Upper lobe of left lung (tissue), 6 donors: ENCODE results near the gene FEZ2. TPM values are rescaled to one million over a fixed set of nuclear protein-coding genes. Genes with fewer than 3 reads are reported as not detected.

Source experiments
- ATAC-seq, 2 donors: fragments of 200-7000 bp; cut with Tn5 transposase; one replicate each; pipeline ENCODE4 v1.9.1; 2022; ENCODE audit warnings: mild to moderate bottlenecking in 2 of 2, moderate library complexity in 2 of 2; ENCODE audit not compliant: low FRiP score in 2 of 2
- DNase-seq, 2 donors: peaks; one replicate each; pipeline ENCODE4 v3.0.0-alpha.2; 2019 to 2020
- H3K27ac ChIP-seq, 4 donors: fragments of 200-600 bp; sonication (generic); one replicate each; pipeline ENCODE4 v1.5.1; 2016 to 2019
- H3K27me3 ChIP-seq, 4 donors: fragments of 200-600 bp; sonication (generic); one replicate each; pipeline ENCODE4 v1.5.1; 2017 to 2019
- H3K36me3 ChIP-seq, 4 donors: fragments of 200-600 bp; sonication (generic); one replicate each; pipeline ENCODE4 v1.5.1; 2016 to 2019
- H3K4me1 ChIP-seq, 4 donors: fragments of 200-600 bp; sonication (generic); one replicate each; pipeline ENCODE4 v1.5.1; 2018 to 2019
- H3K4me3 ChIP-seq, 4 donors: fragments of 200-600 bp; sonication (generic); one replicate each; pipeline ENCODE4 v1.5.1; 2017 to 2019; ENCODE audit warnings: mild to moderate bottlenecking in 2 of 4, moderate library complexity in 1 of 4
- H3K9me3 ChIP-seq, 4 donors: fragments of 200-600 bp; sonication (generic); one replicate each; pipeline ENCODE4 v1.5.1; 2018 to 2019
- EP300 ChIP-seq, 4 donors: sonication (generic); formaldehyde crosslinking; IDR thresholded peaks; one replicate each; pipeline ENCODE4 v1.5.1; 2017; ENCODE audit warnings: antibody characterized with exemption in 4 of 4, control low read depth in 2 of 4
- POLR2A ChIP-seq, 4 donors: fragments of 450-650 bp; IDR thresholded peaks; one replicate each; pipeline ENCODE4 v1.5.1; 2016 to 2017; ENCODE audit warnings: antibody characterized with exemption in 4 of 4, mild to moderate bottlenecking in 2 of 4
- POLR2AphosphoS5 ChIP-seq, 2 donors: sonication (generic); formaldehyde crosslinking; IDR thresholded peaks; one replicate each; pipeline ENCODE4 v1.5.1; 2017; ENCODE audit warnings: antibody characterized with exemption in 2 of 2
- WGBS, 2 donors: methylation state at CpG; one replicate each; pipeline ENCODE4 v1.1.5; 2017 to 2018; 5-methylcytosine and 5-hydroxymethylcytosine counted together
- total RNA-seq, 6 donors: library from RNA; depleted of rRNA in 4 of 6; stranded (reverse); fragments of >200 nt in 4 of 6; gene quantifications; one replicate each; pipeline versions ENCODE4 v1.1.0 to v1.2.1, GENCODE V29; 2016 to 2021
- TF ChIP-seq, protein P1 (sequence below), 6 experiments: fragments of 450-650 bp in 4 of 6; fragments of 200-600 bp in 2 of 6; sonication (generic) in 2 of 6; IDR thresholded peaks; one replicate each; pipeline ENCODE4 v1.5.1; 2016 to 2019; ENCODE audit warnings: antibody characterized with exemption in 6 of 6
- donor health status: DM: no; HTN: no; CAD: no; lungs with moderate emphysema.
- donor health status: DM: no; HTN: yes; CAD: no; lungs with severe emphysema.

FEZ2 gene
- total RNA-seq, 6 donors from 2014 or later = 38.2 to 81.1 (median 43.1) TPM

GRCh38 chr2:36535099-36535498 lies 62.9 kb downstream of the FEZ2 start:
- TF ChIP-seq POLR2AphosphoS5 (IDR thresholded peaks at IDR 0.05) = no peak
- TF ChIP-seq, protein P1, sequence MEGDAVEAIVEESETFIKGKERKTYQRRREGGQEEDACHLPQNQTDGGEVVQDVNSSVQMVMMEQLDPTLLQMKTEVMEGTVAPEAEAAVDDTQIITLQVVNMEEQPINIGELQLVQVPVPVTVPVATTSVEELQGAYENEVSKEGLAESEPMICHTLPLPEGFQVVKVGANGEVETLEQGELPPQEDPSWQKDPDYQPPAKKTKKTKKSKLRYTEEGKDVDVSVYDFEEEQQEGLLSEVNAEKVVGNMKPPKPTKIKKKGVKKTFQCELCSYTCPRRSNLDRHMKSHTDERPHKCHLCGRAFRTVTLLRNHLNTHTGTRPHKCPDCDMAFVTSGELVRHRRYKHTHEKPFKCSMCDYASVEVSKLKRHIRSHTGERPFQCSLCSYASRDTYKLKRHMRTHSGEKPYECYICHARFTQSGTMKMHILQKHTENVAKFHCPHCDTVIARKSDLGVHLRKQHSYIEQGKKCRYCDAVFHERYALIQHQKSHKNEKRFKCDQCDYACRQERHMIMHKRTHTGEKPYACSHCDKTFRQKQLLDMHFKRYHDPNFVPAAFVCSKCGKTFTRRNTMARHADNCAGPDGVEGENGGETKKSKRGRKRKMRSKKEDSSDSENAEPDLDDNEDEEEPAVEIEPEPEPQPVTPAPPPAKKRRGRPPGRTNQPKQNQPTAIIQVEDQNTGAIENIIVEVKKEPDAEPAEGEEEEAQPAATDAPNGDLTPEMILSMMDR (IDR thresholded peaks at IDR 0.05) = no peak
- TF ChIP-seq EP300 (IDR thresholded peaks at IDR 0.05) = no peak
- no peak for TF ChIP-seq POLR2A (IDR thresholded peaks at IDR 0.05)
- H3K27me3 ChIP-seq = no peaks in the 10 kb centered on the region
- H3K4me3 ChIP-seq = no peak overlapping the region
- H3K27ac ChIP-seq = peak overlapping the region in 1 of 4 donors; percentile 53
- DNase-seq = no peak
- peaks cover 0 to 41% (median 9%) of the 10 kb centered on the region in 4 donors for H3K36me3 ChIP-seq
- H3K9me3 ChIP-seq = no peaks in the 10 kb centered on the region
- ATAC-seq = no peak
- H3K4me1 ChIP-seq = peaks cover 0 to 4% (median 0%) of the 10 kb centered on the region in 4 donors
- 92 to 98% methylated on average over 2 of the region's 2 CpGs for WGBS, 2 donors

DNA sequence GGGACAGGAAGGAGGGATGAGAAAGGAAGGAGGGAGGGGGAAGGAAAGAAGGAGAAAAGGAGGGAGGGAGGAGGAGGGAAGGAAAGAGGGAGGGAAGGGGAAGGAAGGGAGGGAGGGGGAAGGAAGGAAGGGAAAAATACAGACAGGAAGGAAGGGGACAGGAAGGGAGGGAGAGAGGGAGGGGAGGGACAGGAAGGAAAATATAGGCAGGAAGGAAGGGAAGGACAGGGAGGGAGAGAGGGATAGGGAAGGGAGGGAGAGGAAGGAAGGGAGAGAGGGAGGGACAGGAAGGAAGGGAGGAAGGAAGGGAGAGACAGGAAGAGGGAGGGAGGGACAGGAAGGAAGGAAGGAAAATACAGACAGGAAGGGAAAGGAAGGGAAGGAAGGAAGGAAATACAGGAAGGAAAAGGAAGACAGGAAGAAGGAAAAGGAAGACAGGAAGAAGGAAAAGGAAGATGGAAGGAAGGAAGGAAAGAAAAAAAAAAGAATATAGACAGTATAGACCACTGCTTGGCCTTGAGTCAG lies 63.6 kb downstream of the FEZ2 start:
- H3K4me1 ChIP-seq = peaks cover 0 to 5% (median 0%) of the 10 kb centered on the region in 4 donors
- H3K27me3 ChIP-seq = no peaks in the 10 kb centered on the region
- TF ChIP-seq POLR2A (IDR thresholded peaks at IDR 0.05) (no peak), POLR2AphosphoS5 (IDR thresholded peaks at IDR 0.05) (no peak), EP300 (IDR thresholded peaks at IDR 0.05) (no peak)
- TF ChIP-seq, protein P1 (IDR thresholded peaks at IDR 0.05) = no peak
- H3K27ac ChIP-seq = peak overlapping the region in 1 of 4 donors; percentile 53
- H3K36me3 ChIP-seq = peaks cover 0 to 39% (median 9%) of the 10 kb centered on the region in 4 donors
- H3K4me3 ChIP-seq = no peak overlapping the region
- H3K9me3 ChIP-seq = no peaks in the 10 kb centered on the region
- ATAC-seq (no peak), DNase-seq (no peak)

- Histone ChIP-seq H3K4me1 (peaks cover 0 to 5% (median 0%) of the 10 kb centered on the region in 4 donors), H3K36me3 (peaks cover 0 to 20% (median 0%) of the 10 kb centered on the region in 4 donors), H3K4me3 (no peak overlapping the region), H3K9me3 (no peaks in the 10 kb centered on the region), H3K27ac (no peak overlapping the region), H3K27me3 (no peaks in the 10 kb centered on the region)
- DNase-seq (no peak), ATAC-seq (peak in 1 of 2 donors; percentile 80)
- TF ChIP-seq, protein P1 (IDR thresholded peaks at IDR 0.05) = peak in 1 of 6 experiments; percentile 8
- no peak for TF ChIP-seq POLR2A (IDR thresholded peaks at IDR 0.05)
- WGBS, 2 donors = 83 to 87% methylated on average over 3 of the region's 3 CpGs
Measured at GRCh38 chr2:36530983-36531354, 67.0 kb downstream of the FEZ2 start.

DNA sequence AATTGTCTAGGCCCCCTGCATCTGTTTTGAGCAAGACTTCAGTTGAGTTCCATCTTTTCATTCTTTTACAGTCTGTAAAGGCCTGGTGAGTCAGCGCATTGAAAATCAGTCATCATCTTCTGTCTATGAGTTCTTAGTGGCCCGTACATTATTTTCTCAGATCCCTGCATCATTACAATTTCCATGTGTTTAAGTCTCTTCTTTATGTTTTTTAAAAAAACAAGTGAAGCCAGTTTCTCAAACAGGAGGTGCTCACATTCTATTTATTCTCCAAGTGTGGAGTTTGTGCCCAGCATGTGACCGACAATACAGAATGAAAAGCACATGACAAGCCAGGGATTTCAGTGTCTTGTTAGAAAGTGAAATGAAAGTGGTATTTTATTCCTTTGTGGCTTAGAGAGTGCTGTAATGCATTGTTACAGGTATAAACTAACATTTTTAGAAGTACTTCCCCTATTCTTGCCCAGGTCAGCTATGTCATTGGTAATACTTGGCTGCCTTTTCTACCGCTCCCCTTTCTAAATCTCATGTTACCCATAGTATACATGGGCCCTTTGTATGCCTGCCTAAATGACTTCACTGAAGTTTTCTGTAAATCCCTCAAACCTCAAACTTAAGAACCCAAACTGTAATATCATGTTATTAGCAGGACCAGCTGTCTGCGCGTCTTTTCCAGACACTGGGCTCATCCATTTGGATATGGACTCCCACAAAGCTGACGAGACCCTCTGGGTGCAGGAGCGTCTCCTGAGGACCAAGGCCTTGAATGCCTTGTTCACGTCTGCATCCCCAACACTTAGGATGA lies 67.6 kb downstream of the FEZ2 start:
- Histone ChIP-seq H3K4me1 (peaks cover 0 to 5% (median 0%) of the 10 kb centered on the region in 4 donors), H3K9me3 (no peaks in the 10 kb centered on the region), H3K4me3 (no peak overlapping the region), H3K36me3 (peaks cover 0 to 22% (median 1%) of the 10 kb centered on the region in 4 donors), H3K27ac (no peak overlapping the region), H3K27me3 (no peaks in the 10 kb centered on the region)
- WGBS, 2 donors = 95 to 96% methylated on average over 9 of the region's 9 CpGs
- DNase-seq (no peak), ATAC-seq (no peak)
- TF ChIP-seq, protein P1 (IDR thresholded peaks at IDR 0.05) = no peak
- no peak for TF ChIP-seq POLR2AphosphoS5 (IDR thresholded peaks at IDR 0.05)
- no peak for TF ChIP-seq POLR2A (IDR thresholded peaks at IDR 0.05)
- TF ChIP-seq EP300 (IDR thresholded peaks at IDR 0.05) = no peak
